RKO (cell line): ENCODE data around the gene F13A1.
A peak's percentile ranks its signal among the peaks of the same experiment; 100 is the strongest.

Experiments
- DNase-seq: peaks from one replicate; pipeline ENCODE4 v3.0.0-alpha.2; 2016; ENCODE audit warnings: low spot score

F13A1 gene

DNA sequence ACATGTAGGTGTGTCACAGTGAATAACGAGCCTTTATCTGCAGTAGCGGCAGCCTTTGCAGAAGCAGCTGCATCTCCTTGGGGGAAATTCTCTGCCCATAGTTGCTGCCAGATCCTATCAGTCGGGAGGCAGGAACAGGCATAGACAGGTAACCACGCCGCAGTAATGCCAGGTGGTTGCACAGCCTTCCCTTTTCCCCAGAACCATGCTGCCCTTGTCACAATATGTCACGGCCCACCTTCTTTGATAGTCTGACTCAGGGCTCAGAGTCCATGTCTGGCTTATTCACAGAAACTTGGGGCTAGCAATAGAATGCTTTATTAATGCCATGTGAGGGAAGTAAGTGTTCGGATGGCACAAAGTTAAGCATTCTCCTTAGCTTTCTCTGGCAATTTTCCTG lies 76.6 kb downstream of the F13A1 start:
- no peak for DNase-seq

DNA sequence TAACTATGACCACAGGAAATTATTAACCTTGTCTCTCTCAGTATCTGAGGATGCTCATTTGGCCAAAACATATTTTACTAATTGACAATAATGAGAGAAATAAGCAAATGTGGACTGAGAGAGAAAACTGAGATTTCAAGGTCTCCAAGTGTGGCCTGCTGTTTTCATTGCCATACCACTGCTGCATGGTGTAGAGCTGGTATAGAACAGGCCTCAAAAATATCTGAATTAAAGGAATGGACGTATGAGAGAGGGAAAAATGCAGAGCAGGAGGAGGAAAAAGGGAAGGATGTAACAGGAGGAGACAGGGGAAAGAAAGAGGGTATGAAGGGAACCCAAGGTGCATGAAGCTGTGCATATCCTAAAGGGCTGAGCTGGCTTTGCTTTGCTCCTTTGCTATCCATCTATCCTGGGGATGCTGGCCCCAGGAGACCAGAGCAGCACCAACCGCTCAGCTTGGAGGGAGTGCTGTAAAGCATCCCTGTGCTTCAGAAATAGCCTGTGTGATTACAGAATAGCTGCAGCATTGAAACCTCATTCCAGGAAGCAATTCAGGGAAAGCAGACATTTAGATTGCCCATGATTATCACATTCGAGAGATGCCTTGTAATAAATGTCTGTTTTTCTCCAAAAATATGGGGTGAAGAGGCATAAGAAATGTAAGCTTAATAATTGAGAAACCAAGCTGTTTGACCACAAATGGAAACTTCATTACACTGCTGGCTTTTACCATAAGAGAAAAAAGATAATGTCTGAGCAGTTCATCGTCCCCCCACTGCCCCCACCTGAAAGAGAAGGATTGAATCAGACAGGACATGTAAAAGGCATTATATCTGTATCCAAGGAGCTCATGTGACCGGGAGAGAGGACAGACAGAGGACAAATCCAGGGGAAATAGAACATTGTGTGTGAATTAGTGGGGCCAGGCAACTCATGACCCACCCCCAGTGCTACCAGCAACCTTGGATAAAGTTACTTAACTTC lies 80.6 kb downstream of the F13A1 start:
- no peak for DNase-seq

DNA sequence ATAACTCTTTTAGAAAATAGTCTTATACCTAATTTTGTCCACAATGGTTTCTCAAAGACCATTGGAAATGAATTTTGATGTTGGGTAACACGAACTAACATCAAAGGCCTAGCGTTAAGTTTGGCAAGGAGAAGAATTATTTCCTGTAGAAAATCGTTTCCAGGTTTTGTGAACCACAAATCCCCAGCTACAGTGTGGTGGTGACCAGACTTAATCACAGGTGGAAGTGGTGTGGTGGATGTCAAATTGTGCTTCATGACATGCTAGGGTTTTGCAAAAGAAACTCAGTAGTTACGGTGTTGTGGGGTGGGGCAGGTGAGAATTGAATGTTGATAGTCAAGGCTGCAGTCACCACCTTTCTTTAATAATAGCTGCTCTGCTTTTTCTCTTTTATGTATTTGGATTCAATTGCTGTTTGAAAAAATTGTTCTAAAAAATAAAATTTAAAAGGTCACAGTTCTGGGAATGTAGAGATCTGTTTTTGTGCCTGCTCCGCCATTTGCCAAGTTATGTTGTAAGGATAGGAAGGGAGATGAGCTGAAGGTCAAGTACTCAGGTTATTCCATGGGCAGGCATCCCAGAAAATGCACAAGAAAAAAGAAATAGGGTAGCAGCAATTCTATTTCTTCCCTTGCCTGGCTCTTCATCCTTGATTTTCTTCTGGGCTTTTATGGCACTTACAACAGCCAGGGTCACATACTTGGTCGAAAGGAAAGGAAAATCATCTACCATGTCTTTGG lies 83.6 kb downstream of the F13A1 start:
- DNase-seq: no peak

DNA sequence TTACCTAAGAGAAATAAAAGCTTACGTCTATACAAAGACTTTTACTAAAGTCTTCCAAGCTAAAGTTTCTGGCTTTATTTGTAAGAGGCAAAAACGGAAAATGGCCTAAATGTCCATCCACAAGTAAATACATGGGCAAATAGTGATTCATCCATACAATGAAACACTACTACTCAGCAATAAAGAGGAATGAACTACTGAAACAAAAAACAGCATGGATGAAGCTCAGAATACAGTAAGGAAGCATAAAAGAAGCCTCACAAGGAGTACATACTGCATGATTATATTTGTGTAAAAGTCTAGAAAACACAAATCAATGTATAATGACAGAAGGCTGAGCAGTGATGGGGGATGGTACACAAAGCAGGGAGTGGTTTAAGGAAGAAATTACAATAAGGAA lies 84.7 kb downstream of the F13A1 start:
- no peak for DNase-seq

DNA sequence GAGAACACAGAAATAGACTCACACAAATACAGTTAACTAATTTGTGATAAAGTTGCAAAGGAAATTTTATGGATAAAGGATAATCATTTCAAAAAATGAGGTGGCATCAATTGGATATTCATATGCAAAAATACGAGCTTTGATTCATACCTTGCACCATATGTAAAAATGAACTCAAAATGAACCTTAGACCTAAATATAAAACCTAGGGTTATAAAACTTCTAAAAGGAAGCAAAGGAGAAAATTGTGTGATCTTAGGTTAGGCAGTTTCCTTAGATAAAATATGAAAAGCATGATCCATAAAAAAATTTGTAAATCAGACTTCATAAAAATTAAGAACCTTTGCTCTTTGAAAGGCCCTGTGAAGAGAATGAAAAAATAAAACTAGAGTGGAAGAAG lies 85.5 kb downstream of the F13A1 start:
- no peak for DNase-seq

DNA sequence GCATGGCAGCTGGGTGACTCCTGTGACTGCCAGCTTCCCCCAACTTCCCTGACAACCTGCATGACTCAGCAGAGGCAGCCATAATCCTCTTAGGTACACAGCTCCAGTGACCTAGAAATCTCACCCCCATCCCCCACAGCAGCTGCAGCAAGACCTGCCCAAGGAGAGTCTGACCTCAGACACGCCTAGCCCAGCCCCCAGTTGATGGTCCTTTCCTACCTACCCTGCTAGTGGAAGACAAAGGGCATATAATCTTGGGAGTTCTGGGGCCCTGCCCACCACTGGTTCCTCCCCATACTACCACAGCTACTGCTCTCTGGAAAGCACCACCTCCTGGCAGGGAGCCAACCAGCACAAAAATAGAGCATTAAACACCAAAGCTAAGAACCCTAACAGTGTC lies 90.2 kb downstream of the F13A1 start:
- DNase-seq: no peak

DNA sequence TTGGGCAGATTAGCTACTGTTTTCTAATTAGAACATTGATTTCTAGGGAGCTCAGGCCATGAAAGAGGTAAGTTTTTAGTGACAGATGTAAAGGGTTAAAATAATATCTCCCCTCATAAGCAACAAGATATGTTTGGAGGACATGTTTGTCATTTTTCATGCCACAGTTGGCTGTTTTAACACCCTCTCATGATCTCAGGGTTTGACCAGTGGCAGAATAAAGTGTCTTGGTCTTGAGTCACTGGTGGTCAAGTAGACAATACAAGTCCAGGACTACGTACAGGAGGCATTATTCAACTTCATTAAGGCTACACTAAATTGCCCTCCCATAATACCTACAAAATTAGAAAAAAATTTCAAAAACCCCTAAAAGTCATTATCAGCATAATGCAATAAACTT lies 92.6 kb downstream of the F13A1 start:
- no peak for DNase-seq

DNA sequence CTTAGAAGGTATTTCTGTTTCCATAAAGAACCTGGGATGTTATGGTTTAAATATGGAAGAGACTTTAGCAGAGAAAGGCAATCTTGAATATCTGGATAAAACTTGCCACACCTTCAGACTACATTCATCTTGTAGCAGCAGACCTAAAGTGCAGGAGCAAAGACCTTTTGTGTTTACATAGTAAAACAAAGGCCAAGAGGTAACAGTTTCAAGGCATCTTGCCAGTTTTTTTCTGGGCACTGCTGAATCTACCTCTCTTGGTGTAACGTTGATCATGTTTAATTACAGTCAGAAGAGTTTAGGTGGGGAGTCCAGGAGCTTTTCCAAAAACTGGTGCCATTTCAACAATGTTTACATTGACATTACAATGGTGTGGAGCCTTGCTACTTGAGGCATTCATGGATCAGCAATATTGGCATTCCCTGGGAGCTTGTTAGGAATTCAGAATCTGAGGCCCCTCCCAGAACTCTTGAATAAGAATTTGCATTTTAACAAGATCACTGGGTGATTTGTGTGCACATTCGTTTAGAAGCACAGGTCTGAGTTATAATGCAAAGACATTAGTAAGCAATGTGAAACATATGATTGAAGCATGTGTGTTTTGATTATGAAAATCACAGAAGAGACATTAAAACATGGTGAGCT lies 94.5 kb downstream of the F13A1 start:
- no peak for DNase-seq

DNA sequence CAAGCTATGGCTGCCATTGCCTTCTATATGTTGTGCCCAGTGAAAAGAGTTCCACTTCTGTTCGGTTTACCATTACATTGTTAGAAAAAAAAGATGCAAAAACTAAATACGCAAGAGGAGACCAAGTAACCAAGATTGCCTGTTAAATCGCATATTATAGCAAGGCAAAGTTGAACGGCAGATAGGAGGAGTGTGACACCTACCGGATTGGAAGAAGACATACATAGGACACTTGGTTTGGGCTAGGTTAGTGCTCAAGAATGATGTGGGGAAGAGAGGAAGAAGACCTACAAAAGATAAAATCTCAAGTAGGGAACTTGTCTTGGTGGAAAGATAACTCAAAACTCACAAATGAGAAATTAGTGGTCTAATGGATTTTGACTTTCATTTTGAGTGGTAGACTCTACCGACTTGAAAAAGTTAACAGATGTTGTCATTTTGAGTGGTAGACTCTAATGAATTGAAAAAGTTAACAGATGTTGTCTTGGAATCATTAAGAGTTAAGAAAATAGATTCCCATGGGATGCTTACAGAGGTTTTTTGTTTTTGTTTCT lies 95.5 kb downstream of the F13A1 start:
- DNase-seq: no peak

DNA sequence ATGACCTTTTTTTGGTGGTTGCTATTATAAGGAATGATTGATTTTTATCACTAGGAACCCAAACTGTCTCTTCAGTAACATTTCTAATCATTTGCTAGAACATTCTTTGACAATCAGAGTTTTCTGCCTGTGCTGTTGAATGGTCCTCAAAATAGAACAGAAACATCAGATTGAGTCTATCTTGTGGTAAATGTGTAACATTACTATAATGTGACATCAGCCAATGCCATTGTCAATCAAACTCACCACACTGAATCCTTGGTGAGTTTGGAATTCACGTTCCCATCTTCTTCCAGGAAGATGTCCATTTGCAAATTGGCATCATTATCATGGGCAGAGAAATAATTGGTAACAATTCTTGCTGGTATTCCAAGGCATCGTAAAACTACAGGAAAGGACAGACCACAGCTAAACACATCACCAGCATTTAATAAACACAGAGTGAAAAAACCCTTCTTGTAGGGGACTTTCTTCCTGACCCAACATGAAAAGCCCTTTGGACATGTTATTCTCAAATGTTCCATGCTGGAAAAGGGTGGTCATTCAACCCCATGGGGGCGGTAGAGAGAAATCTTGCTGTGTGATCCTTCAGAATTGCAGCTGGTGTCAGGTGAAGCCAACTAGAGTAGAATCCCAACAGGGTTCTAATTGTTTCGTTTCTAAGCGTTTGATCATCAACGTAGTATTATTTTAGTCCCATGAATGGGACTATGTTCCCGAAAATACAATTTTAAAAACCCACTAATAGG lies 98.5 kb downstream of the F13A1 start:
- DNase-seq: no peak

DNA sequence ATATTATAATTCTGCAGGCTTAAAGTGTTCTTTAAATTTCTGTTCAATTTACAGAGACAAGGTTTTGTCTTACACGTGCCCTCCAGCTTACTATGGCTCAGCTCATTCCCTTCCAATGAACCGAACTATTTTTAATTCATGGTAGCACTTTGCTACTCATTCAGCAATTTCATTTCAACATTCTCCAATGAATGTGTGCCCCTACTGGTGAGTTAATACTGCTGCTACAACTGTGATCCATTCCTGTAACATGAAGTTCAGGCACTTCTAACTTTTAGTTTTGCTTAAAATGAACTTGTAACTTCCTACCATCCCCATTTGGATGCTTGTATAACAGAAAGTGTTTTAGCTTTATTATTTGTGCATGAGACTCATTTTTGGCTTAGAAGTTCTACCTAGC lies 99.7 kb downstream of the F13A1 start:
- DNase-seq: peak; percentile 22

DNA sequence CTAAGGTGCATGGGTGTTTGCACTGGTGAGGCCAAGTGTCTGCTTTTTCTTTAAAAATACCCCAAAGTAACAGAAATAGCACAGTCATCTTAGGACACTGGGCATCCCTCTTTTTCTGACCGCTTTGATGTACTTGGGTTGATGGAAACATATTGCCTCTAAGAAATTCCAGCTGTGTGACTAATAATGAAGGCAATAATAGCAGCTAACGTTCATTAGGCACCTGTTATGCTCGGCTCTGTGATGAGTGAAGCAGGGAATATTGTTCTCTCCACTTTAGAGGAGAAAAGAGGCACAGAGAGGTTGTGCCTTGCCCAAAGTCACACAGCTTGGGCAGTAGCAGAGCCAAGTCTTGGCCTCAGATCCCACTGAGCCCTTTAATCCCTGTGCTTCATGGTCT lies 100.7 kb downstream of the F13A1 start:
- DNase-seq: no peak

DNA sequence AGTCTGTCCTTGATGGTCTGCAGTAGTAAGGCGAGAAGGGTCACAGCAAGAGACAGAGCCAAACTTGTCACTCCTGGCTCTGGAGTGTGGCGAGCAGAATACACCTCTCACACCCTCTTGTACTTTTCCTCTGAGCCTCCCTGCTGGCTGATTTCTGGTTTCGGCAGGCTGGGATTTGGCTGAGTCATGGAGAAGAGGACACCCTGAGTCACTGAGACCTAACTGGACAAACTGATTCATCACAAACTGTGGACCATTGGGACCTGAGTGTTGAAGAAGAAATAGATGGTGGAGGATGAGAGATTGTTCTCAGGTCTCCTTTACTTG lies 101.7 kb downstream of the F13A1 start:
- DNase-seq: peak; percentile 43

DNA sequence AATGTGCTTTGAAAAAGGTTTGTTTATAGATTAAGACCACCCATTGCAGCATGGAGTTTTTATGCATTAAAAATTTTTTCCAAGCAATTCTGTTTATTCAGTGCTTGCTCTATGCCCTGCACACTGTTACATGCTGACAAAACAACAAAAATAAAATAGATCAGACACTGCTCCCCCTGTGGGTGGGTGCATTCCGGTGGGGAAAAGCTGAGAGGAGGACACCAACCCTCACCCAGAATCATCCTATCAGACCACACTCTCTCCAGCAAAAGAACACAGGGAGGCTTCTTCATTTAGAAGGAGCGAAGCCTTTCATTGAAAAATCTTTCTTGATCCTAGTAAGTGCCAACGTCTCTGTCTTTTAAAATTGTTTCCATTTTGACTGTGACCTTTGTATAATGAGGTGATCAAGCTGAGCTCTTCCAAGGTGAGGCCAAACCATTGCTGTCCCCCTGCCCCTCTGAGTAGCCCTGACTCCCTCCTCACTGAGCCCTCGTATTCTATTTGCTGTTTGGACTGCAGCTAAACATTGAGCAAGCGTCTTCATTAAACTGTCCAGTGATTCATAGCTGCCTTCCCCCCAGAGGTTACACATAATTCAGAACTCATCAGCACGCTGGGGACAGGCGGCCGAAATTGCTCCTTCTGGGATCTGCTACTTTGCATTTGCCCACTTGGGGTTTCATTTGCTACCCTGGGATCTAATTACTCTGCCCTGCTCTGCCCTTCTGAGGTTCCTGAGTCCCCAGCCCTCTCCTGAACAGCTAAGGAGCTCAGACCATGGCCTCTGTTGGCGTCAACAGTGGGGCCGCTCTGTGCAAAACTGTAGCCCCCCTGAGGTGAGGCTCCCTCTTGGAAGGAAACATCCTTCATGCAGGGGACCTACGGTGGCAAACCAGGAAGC lies 102.4 kb downstream of the F13A1 start:
- no peak for DNase-seq

DNA sequence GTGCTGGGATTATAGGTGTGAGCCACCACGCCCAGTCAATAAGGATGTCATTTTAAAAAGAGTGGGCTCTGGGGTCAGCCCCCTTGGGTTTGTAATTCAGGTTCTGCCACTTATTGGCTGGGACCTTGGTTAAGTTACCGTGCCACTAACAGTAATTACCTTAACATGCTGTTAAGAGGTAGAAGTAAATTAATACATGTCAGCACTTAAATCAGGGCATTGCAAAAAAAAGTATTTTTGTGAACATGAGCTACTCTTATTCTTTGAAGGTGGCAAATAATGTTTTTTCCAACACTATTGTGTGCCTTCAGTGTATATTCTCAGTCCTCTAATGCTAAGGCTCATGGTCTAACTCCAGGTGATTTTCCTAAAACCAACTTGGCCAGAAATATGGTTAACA lies 109.5 kb downstream of the F13A1 start:
- no peak for DNase-seq

DNA sequence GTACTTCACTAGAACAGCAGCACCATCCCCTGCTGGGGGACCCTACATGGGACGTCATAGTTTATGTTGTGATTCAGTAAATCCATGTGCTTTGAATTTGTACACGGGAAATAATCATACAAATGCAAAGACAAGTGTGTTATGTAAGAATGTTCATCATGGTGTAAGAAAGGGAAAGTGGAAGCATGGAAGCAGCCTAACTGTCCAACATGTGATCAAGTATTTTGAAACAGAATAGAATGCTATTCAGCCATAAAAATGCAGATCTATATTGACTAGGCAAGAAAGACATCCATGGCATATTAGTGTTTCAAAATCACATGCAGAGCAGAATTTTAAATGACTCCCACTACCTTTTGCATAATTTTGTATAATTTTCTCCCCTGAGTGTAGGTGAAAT lies 117.6 kb downstream of the F13A1 start:
- no peak for DNase-seq

DNA sequence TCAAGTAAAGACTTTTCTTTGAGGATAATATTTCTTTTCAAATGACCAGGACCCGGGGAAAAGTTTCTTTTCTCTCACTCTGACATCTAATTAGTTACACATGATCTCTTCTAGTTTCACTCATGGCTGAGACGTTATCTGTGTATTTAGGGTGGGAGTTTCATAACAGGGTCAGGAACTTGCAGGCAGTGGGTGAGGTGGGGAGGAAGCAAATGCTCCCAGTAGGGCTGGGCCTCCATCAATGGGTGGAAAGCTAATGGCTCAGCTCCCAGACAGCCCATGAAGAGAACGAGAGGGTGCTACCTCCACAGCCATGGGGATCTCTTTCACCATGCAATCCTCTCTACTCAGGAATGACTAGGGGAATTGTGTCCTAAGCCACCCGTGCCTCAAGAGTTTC lies 119.3 kb downstream of the F13A1 start:
- no peak for DNase-seq

DNA sequence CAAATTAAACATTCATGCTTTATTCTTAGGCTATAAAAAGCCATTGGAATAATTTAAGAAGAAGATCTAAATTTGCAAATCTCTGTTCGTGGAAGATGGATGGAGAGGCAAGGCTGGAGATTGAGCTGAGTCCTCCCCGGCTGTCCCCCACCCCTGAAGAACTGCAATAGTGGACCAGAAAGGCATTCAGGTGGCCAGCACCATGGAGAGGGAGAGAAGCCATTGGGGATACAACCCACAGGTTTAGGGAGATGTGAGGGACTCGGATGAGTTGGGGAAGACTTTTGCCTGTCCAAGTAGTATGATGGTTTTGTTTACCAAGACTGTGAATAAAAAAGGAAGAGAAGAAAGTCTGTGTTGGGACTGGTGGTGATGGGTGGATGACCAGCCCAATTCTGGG lies 120.8 kb downstream of the F13A1 start:
- DNase-seq: no peak

DNA sequence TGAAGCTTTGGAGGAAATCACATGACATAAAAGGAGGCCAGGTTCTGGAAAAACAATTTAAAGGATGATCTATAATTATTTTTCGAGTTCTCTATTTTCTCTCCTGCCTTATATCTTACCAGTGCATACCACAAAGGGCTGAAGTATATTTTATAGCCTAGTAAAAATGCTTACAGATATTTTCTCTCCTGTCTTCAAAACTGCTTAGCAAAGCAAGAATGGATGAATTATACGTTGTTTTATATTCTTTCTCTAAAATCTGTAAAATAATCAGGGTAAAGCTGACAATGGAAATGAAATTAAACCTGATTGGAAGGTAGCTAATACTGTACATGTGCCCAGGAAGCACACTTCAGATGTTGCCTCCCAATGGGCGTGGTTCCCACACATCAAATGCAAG lies 123.7 kb downstream of the F13A1 start:
- no peak for DNase-seq

DNA sequence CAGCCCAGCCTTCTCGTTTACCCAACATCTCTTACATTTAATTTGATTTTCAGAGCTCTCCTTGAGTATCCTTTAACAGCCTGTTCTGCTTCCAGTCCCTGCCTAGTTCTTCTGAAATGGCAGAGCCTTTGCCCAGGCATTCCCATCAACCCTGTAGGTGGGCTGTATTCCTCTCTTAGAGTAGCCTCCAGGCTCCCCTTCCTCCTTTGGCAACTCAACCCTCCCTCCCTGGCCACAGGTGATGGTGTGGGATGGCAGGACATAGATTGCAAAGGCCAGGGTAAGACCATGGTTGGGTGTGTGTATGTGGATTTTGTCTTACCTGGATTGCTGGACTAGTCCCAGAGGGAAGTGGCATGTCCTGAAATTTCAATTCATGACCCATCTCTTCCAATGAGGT lies 125.4 kb downstream of the F13A1 start:
- DNase-seq: no peak

DNA sequence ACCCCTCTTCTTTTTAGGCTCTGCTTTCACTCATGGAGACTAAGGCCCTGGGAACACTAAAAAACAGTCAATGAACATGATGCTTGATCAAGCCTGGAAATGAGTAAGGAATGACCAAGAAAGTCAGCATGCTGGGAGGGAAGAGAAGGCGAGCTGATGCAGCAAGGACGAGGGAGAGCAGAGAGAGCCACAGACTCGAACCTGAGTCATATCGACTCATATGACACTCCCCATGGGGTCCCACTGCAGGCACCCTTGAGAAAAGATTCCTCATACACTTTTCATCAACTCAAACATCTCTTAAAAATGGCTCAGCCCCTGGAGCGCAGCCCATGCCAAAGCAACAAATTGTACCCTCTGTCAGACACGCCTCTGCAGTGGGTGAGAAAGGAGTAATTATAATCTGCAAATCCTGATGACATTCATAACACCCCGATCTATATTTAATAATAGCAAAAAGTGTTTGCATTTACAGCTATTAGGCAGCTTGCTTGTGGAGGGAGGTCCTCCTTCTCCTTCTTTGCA lies 127.2 kb downstream of the F13A1 start:
- peak; percentile 16 for DNase-seq
